ENCODE measurements around the gene SPECC1L.
A peak's percentile ranks its signal among the peaks of the same experiment; 100 is the strongest.
"Not testable (repeated sequence)": the region's sequence is repeated elsewhere in the genome, so short reads cannot be mapped to it uniquely, and the experiment has no call there.

SPECC1L gene

DNA sequence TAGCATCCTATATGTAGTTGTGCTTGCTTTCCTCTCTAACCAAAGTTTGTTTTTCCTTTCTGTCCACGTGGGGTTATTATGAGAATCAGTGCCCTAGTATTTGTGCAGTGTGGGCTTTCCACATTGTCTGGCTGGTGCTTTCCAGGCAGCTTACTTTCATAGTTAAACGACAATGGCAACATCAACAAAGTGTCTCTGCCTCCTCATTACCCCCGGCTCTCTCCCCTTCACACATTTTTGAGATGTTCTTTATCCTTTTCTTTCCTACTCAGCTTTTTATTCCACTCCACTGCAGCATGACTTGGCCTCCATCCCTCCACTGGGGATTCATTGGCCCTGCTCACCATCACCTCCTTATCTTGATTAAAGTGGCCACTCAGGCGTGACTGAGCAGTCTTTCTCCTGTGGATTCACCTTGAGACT lies 19.1 kb downstream of the SPECC1L start:
- ATAC-seq (no peak), DNase-seq (no peak)
- peaks cover 50% of the 10 kb centered on the region for H3K4me1 Mint-ChIP-seq
- H3K27me3 Mint-ChIP-seq = no peaks in the 10 kb centered on the region
- H3K4me3 Mint-ChIP-seq = no peak overlapping the region
- no peak overlapping the region for H3K27ac Mint-ChIP-seq
- H3K9me3 Mint-ChIP-seq = no peaks in the 10 kb centered on the region

GRCh38 chr22:24290459-24290858 lies 19.8 kb downstream of the SPECC1L start:
- no peak for DNase-seq
- no peaks in the 10 kb centered on the region for H3K9me3 Mint-ChIP-seq
- no peak for ATAC-seq
- no peak overlapping the region for H3K4me3 Mint-ChIP-seq
- peak overlapping the region in 1 of 2 donors; percentile 58 for H3K27ac Mint-ChIP-seq
- H3K27me3 Mint-ChIP-seq = no peaks in the 10 kb centered on the region
- peaks cover 43% of the 10 kb centered on the region for H3K4me1 Mint-ChIP-seq

- Mint-ChIP-seq H3K27me3 (no peaks in the 10 kb centered on the region), H3K27ac (no peak overlapping the region), H3K9me3 (no peaks in the 10 kb centered on the region), H3K4me1 (peaks cover 39% of the 10 kb centered on the region), H3K4me3 (no peak overlapping the region)
- DNase-seq = no peak
- no peak for ATAC-seq
Measured at GRCh38 chr22:24291515-24292201, 21.0 kb downstream of the SPECC1L start.

GRCh38 chr22:24292202-24292830 lies 21.7 kb downstream of the SPECC1L start:
- not testable (repeated sequence) for H3K4me3 Mint-ChIP-seq, ATAC-seq, H3K27ac Mint-ChIP-seq, H3K9me3 Mint-ChIP-seq, DNase-seq, H3K27me3 Mint-ChIP-seq
- H3K4me1 Mint-ChIP-seq = peaks cover 33% of the 10 kb centered on the region

DNA sequence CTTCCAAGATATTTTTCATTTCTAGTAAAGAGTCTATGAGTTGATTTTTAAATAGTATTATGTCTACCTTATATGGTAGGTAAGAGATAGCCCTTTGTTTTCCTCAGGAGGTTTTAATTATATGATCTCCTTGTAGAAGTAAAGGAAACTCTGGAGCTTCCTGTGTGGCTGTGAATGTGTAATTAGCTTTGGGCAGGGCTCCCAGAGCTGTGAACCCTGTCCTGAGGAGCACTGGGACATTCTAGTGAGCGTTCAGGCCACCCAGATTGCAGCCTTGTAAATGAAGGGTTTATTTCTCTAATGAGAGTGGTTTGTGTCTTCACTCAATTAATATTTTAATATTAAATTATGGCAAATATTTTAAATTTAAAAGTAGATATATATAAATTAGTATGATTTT lies 24.3 kb downstream of the SPECC1L start:
- DNase-seq, ATAC-seq, H3K9me3 Mint-ChIP-seq, H3K4me3 Mint-ChIP-seq, H3K27me3 Mint-ChIP-seq, H3K27ac Mint-ChIP-seq: not testable (repeated sequence)
- peaks cover 39% of the 10 kb centered on the region for H3K4me1 Mint-ChIP-seq

DNA sequence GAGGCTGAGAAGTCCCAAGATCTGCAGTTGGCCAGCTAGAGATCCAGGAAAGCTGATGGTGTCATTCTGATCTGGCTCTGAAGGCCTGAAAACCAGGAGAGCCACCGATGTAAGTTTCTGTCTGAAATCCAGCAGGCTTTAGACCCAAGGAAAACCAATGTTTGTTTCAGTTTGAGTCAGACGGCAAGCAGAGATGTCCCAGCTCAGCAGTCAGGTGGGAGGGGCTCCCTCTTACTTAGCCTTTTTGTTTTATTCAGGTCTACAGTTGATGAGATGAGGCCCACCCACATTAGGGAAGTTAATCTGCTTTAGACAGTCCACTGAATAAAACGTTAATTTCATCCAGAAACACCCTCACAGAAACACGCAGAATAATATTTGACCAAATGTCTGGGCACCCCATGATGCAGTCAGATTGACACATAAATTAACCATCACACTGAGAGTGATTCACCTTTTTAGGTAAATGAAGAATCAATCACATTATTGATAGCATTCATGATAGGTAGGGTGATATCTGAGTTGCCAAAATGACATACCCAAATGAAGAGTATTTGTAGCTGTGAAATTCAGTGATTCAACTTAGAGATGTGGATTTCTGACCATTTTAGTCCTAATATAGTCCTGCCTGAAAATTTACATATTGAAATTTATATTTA lies 28.0 kb downstream of the SPECC1L start:
- peaks cover 49% of the 10 kb centered on the region for H3K4me1 Mint-ChIP-seq
- H3K9me3 Mint-ChIP-seq, H3K27me3 Mint-ChIP-seq, H3K27ac Mint-ChIP-seq, DNase-seq, H3K4me3 Mint-ChIP-seq: not testable (repeated sequence)
- peak; percentile 54 for ATAC-seq

DNA sequence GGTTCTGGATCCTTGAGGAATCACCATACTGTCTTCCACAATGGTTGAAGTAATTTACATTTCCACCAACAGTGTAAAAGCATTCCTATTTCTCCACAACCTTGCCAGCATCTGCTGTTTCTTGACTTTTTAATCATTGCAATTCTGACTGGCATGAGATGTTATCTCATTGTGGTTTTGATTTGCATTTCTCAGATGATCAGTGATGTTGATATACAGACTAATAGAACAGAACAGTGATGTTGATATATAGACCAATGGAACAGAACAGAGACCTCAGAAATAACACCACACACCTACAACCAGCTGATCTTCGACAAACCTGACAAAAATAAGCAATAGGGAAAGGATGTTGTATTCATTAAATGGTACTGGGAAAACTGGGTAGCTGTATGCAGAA lies 29.9 kb downstream of the SPECC1L start:
- not testable (repeated sequence) for H3K27me3 Mint-ChIP-seq, H3K4me3 Mint-ChIP-seq, ATAC-seq, H3K9me3 Mint-ChIP-seq, DNase-seq, H3K27ac Mint-ChIP-seq
- H3K4me1 Mint-ChIP-seq = peaks cover 66% of the 10 kb centered on the region

GRCh38 chr22:24302591-24302990 lies 32.0 kb downstream of the SPECC1L start:
- H3K27ac Mint-ChIP-seq = no peak overlapping the region
- peaks cover 69% of the 10 kb centered on the region for H3K4me1 Mint-ChIP-seq
- ATAC-seq (no peak), DNase-seq (no peak)
- H3K9me3 Mint-ChIP-seq = no peaks in the 10 kb centered on the region
- no peaks in the 10 kb centered on the region for H3K27me3 Mint-ChIP-seq
- H3K4me3 Mint-ChIP-seq = no peak overlapping the region

DNA sequence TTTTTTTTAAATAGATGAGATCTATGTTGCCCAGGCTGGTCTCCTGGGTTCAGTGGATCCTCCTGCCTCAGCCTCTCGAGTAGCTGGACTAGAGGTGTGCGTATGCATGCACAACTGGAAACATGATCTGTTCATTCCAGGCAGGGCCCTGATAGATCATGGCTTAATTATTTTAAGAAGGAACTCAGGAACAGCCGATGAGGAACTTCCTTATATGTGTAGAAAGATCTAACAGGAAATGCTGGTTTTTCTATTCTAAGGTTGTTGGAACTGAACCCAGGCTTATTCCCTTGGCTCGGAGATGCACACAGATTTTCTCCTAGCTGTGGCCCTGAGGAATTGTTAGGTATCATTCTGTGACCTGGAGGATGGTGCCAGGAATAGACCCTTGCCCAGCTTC lies 32.4 kb downstream of the SPECC1L start:
- no peaks in the 10 kb centered on the region for H3K9me3 Mint-ChIP-seq
- DNase-seq (no peak), ATAC-seq (no peak)
- peaks cover 70% of the 10 kb centered on the region for H3K4me1 Mint-ChIP-seq
- H3K27me3 Mint-ChIP-seq = no peaks in the 10 kb centered on the region
- H3K27ac Mint-ChIP-seq = peak overlapping the region in 1 of 2 donors; percentile 7
- H3K4me3 Mint-ChIP-seq = no peak overlapping the region

- Mint-ChIP-seq H3K27ac (no peak overlapping the region), H3K9me3 (no peaks in the 10 kb centered on the region), H3K4me1 (peaks cover 61% of the 10 kb centered on the region), H3K4me3 (no peak overlapping the region), H3K27me3 (no peaks in the 10 kb centered on the region)
- no peak for DNase-seq
- ATAC-seq = peak; percentile 70
Measured at GRCh38 chr22:24304062-24304675, 33.5 kb downstream of the SPECC1L start.

GRCh38 chr22:24305260-24305692 lies 34.6 kb downstream of the SPECC1L start:
- no peaks in the 10 kb centered on the region for H3K9me3 Mint-ChIP-seq
- peak overlapping the region in 1 of 2 donors; percentile 1 for H3K4me3 Mint-ChIP-seq
- peak overlapping the region in 1 of 2 donors; percentile 22 for H3K27ac Mint-ChIP-seq
- H3K27me3 Mint-ChIP-seq = no peaks in the 10 kb centered on the region
- peaks cover 56% of the 10 kb centered on the region for H3K4me1 Mint-ChIP-seq
- ATAC-seq (peak; percentile 90), DNase-seq (no peak)

DNA sequence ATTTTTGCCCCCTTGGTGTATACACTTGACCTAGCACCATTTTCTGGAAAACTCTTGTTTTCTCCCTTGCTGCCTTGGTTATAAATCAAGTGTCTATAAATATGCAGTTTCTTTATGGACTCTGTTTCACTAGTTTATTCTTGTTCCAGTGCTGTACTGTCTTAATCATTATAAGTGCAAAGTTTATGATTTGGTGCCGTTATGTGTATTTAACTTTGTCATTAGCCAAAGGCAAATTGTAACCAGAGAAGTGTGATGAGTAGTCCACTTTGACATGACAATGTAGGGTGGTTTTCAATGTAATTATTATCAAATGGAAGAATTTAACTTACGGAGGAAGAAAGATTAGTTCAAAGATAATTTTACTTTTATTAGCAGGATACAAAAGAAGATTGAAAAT lies 40.3 kb downstream of the SPECC1L start:
- H3K9me3 Mint-ChIP-seq = no peaks in the 10 kb centered on the region
- no peak overlapping the region for H3K4me3 Mint-ChIP-seq
- no peaks in the 10 kb centered on the region for H3K27me3 Mint-ChIP-seq
- no peak overlapping the region for H3K27ac Mint-ChIP-seq
- ATAC-seq = no peak
- DNase-seq = no peak
- H3K4me1 Mint-ChIP-seq = peaks cover 6% of the 10 kb centered on the region

GRCh38 chr22:24315367-24315966 lies 44.8 kb downstream of the SPECC1L start:
- H3K9me3 Mint-ChIP-seq = no peaks in the 10 kb centered on the region
- ATAC-seq (no peak), DNase-seq (no peak)
- H3K27ac Mint-ChIP-seq = peak overlapping the region in 1 of 2 donors; percentile 72
- no peaks in the 10 kb centered on the region for H3K27me3 Mint-ChIP-seq
- H3K4me1 Mint-ChIP-seq = no peaks in the 10 kb centered on the region
- H3K4me3 Mint-ChIP-seq = no peak overlapping the region

- not testable (repeated sequence) for H3K4me1 Mint-ChIP-seq, H3K27me3 Mint-ChIP-seq, H3K4me3 Mint-ChIP-seq, DNase-seq, ATAC-seq, H3K9me3 Mint-ChIP-seq, H3K27ac Mint-ChIP-seq
Measured at GRCh38 chr22:24316264-24316663, 45.6 kb downstream of the SPECC1L start.

- not testable (repeated sequence) for DNase-seq, H3K9me3 Mint-ChIP-seq, H3K27me3 Mint-ChIP-seq, H3K4me1 Mint-ChIP-seq, H3K4me3 Mint-ChIP-seq, H3K27ac Mint-ChIP-seq, ATAC-seq
Measured at GRCh38 chr22:24317511-24317910, 46.9 kb downstream of the SPECC1L start.
